KOPT-K1 (cell line): ENCODE measurements around the gene SYT3.
"Not testable (repeated sequence)": the region's sequence is repeated elsewhere in the genome, so short reads cannot be mapped to it uniquely, and the experiment has no call there.

Experiments used
- H3K27ac ChIP-seq: fragments of 200-600 bp; sonication (generic); 2 replicates; pipeline ENCODE4 v1.5.1; 2016; ENCODE audit warnings: antibody characterized with exemption, mild to moderate bottlenecking, low read depth, low read length; ENCODE audit not compliant: poor library complexity, severe bottlenecking
- H3K36me3 ChIP-seq: fragments of 200-600 bp; sonication (generic); 2 replicates; pipeline ENCODE4 v1.5.1; 2017; ENCODE audit warnings: antibody characterized with exemption, mild to moderate bottlenecking, low read length, moderate library complexity; ENCODE audit not compliant: insufficient read depth
- H3K9me3 ChIP-seq: fragments of 200-600 bp; sonication (generic); 2 replicates; pipeline ENCODE4 v1.5.1; 2017; ENCODE audit warnings: antibody characterized with exemption, low read length, mild to moderate bottlenecking; ENCODE audit not compliant: insufficient read depth, poor library complexity, severe bottlenecking

Gene SYT3

DNA sequence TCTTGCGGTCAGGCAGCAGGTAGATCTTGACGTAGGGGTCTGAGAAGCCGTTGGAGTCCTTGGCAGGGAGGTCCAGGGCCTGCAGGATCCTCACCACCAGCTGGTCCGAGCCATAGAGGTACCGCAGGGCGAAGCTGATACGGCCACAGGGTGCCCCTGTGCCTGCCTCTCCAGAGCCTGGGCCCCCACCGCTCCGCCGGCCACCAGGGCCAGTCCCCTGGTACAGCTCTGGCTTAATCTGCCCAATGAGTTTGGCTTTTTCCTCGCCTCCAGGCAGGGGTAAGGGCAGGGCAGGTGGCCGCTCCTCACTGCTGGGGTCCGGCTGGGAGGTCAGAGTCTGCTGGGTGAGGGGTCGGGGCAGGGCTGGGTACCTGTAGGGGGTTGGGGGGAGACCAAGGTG, 9.9 kb downstream of the SYT3 start:
- Histone ChIP-seq H3K27ac (no peak overlapping the region), H3K36me3 (no peaks in the 10 kb centered on the region), H3K9me3 (peaks cover 16% of the 10 kb centered on the region)

DNA sequence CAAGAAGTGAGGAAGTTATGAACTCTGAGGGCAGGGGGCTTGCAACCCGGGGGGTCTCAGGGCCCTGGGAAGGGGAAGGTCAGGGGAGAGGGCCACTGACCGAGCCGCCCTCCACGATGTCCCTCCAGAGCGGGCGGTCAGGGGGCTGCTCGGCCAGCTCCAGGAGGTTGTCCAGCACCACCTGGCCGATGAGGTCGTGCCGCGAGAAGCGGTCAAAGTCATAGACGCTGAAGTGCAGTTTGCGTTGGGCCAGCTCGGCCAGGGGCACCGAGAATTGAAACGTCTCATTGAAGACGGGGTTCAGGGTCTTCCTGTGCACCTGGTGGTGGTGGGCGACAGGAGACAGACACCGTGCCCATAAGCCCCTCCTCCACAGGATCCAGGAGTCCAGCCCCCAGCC, 10.5 kb downstream of the SYT3 start:
- H3K27ac ChIP-seq: no peak overlapping the region
- H3K36me3 ChIP-seq: no peaks in the 10 kb centered on the region
- H3K9me3 ChIP-seq: peaks cover 10% of the 10 kb centered on the region

DNA sequence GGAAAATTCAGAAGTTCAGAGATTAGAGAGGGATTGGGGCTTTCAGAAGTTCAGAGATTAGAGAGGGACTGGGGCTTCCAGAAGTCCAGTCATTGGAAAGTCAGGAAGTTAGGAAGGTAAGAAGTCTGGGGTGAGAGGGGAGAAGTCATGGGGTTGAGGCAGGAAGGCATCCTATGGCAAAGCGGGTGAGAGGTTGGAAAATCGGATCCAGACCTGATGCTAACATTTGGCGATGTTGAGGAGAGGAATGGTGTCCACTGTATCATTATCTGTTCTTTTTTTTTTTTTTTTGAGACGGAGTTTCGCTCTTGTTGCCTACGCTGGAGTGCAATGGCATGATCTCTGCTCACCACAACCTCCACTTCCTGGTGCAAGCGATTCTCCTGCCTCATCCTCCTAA, 11.1 kb downstream of the SYT3 start:
- H3K27ac ChIP-seq: no peak overlapping the region
- no peaks in the 10 kb centered on the region for H3K36me3 ChIP-seq
- H3K9me3 ChIP-seq: peaks cover 3% of the 10 kb centered on the region

DNA sequence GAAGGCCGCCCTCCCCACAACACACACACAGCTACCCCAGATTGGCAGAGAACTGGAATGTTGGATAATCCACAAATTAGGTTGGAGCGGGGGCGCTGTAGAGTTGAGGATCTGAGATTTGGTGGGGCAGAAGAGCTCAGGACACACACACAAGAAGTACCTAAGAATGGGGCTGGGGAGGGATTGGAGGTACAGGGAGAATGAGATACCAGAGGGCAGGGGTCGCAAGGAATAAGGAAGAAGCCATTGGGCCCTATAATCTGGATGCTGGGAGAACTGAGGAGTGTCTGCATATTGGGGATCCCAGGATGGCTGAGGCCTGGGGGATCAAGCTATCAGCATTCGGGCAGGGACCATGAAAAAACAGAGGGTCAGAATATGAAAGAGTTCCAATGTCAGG, 11.5 kb downstream of the SYT3 start:
- no peak overlapping the region for H3K27ac ChIP-seq
- H3K36me3 ChIP-seq: no peaks in the 10 kb centered on the region
- H3K9me3 ChIP-seq: no peaks in the 10 kb centered on the region

DNA sequence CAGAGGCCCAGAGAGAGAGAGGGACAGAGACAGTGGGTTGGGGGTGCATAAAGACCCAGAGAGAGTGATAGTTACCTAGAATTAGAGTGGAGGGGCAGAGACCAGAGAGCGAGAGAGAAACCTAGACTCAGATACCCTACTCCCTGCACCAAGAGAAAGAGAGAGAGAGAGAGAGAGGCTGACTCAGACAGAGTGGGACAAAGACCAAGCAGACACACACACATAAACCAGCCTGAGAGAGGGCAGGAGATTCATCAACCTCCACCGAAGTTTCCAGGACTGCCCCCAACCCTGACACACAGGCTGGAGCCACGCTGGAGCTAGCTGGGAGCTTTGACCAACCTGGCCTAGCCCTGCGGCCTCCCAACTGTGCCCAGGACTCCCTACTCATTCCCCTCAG, 12.9 kb downstream of the SYT3 start:
- H3K36me3 ChIP-seq: no peaks in the 10 kb centered on the region
- H3K9me3 ChIP-seq: no peaks in the 10 kb centered on the region

DNA sequence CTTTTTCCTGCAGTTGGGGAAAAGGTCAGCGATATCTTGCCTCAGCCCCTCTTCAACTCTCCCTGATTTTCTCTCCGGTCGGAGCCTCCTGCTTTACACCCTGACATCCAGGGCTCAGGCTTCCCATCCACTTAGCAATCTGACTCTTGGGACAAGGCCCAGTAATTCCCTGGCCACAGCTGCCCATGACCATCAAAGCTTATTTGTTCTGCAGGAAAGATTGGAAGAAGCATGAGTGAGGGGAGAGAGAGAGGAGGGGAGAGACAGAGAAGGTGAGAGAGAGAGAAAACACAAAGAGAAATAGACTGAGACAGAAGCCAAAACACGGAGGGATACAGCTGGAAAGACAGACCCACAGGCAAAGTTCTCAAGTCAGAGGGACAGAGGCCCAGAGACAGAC, 13.7 kb downstream of the SYT3 start:
- no peaks in the 10 kb centered on the region for H3K36me3 ChIP-seq
- no peak overlapping the region for H3K27ac ChIP-seq
- H3K9me3 ChIP-seq: no peaks in the 10 kb centered on the region

More for the DNA sequence above, 12.9 kb downstream of the SYT3 start:
- H3K27ac ChIP-seq: no peak overlapping the region

DNA sequence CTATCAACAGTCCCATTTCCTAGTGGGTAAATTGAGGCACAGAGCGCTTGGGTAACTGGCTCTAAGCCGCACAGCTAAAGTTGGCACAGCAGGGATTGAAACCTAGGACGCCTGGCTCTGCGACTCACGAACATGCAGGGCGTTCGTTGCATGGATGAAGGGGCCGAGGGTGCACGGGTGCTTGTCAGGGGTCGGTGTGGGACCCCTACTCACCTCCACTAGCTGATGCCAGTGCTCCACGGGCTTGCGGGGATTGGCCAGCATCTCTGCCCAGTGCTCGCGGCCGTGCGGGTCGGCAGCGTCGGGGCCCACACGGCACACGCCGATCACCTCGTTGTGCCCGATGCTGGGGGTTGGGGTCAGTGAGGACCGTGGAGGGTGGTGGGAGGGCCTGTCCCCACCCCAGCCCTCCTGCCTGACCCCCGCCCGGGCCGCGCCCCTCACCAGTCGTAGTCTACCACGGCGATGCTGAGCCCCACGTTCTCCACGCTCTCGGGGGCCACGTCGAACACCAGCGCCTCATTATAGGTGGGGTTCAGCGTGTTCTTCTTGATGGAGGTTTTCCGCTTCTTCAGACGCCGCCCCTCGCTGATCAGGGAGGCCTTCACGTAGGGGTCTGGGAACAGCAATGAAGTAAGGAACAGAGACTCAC, 14.6 kb downstream of the SYT3 start:
- H3K36me3 ChIP-seq: no peaks in the 10 kb centered on the region

DNA sequence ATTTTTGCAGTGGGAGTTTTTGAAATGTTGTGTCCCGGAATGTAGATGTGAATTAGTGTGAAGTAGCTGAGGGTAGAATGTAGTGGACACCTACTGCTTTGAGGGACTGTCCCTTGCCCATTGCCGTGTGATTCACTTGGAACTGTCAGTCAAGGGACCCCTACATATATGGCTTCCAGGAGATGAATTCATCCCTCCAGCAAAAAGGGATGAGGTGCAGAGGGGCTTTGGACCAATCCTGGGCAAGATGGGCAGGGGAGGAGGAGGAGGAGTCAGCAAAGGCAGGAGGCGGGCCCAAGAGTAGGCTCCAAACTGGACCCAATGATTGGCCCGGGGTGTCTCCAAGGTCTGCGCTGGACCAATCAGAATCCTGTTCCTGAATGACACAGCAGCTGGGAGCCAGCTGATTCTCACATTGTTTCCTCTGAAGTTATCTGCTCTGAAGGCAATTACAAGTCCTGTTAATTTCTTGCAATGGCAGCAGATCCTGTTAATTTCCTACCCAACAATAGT, 19.2 kb downstream of the SYT3 start:
- not testable (repeated sequence) for H3K9me3 ChIP-seq, H3K36me3 ChIP-seq, H3K27ac ChIP-seq

More for the DNA sequence above, 14.6 kb downstream of the SYT3 start:
- no peaks in the 10 kb centered on the region for H3K9me3 ChIP-seq
- no peak overlapping the region for H3K27ac ChIP-seq

DNA sequence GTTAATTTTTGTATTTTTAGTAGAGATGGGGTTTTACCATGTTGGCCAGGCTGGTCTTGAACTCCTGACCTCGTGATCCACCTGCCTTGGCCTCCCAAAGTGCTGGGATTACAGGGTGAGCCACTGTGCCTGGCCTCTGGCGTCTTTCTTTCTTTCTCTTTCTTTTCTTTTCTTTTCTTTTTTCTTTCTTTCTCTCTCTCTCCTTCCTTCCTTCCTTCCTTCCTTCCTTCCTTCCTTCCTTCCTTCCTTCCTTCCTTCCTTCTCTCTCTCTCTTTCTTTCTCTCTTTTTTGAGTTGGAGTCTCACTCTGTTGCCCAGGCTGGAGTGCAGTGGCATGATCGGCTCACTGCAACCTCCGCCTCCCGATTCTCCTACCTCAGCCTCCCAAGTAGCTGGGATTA, 20.5 kb downstream of the SYT3 start:
- H3K27ac ChIP-seq, H3K9me3 ChIP-seq, H3K36me3 ChIP-seq: not testable (repeated sequence)

DNA sequence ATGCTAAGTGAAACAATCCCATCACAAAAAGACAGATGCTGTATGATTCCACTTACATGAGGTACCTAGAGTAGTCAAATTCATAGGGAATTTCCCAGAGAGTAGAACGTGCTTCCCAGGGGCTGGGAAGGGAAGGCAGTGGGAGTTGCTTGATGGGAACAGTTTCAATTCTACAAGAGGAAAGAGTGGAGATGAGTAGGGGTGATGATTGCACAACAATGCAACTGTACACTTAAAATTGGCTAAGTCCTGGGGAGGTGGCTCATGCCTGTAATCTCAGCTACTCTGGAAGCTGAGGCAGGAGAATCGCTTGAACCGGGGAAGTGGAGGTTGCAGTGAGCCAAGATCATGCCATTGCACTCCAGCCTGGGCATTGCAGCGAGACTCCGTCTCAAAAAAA, 21.3 kb downstream of the SYT3 start:
- H3K36me3 ChIP-seq, H3K27ac ChIP-seq, H3K9me3 ChIP-seq: not testable (repeated sequence)

DNA sequence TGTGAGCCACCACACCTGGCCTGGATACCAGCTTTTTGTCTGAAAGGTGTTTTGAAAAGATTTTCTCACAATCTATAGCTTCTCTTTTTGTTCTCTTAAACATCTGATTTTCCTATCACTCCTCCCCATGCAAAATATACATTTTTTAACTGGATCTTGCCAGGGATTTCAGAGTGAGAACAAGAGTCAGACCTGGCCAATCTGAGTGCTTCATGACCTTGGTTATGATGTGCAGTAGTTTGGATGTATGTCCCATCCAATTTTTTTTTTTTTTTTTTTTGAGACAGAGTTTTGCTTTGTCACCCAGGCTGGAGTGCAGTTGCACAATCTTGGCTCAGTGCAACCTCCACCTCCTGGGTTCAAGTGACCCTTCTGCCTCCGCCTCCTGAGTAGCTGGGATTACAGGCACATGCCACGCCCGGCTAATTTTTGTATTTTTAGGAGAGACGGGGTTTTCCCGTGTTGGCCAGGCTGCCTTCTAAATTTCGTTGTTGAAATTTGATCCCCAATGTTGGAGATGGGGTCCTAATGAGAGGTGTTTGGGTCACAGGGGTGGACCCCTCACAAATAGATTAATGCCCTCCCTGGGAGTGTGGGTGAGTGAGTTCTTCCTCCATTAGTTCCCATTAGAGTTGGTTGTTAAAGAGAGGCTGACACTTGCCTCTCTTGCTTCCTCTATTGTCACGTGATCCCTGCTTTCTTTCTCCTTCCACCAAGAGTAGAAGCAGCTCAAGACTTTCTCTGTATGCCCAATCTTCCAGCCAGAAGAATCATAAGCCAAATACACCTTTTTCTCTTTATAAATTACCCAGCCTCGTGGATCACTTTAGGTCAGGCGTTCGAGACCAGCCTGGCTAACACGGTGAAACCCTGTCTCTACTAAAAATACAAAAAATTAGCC, 26.9 kb downstream of the SYT3 start:
- not testable (repeated sequence) for H3K27ac ChIP-seq, H3K36me3 ChIP-seq, H3K9me3 ChIP-seq

DNA sequence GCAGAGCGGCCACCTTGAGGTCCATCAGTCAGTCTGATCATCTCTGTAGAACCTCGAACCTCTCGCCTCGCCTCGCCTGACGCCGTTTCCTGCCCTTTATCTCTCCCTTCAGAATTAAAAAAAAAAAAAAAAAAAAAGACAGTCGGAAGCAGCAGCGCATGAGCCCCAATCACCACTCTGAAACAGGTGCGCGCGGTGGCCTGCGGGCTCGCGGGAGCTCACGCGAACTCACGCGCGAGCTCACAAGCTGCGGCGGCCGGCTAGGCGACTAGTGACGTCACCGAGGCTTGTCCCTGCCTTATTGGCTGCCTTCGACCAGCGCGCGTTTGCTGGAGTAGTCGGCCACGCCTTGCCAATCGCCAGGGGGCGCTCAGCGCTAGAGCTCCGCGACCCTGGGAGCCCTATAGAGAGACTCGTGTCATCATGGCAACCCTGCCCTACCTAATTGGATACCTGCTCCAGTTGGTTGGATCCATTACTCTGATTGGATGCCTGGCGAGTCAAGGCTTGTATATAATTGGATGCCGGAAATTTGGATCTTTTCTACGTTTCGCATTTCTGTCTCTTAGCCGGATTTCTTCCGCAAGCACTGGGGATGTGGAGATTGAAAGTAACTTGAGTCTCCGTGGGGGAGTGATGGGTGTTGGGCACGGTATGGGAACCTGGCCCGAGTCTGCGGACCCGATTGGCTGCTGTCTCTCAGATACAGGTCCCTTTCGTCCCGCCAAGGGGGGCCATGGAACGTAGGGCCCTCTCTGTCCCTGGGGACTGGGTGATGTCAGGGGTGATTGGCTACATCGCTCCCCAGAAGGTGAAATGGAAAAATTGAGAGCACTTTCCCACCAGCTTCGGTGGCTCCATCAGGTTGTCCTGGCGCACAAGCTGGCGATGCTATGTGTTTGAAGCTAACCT, 31.6 kb downstream of the SYT3 start:
- Histone ChIP-seq H3K9me3 (no peaks in the 10 kb centered on the region), H3K27ac (no peak overlapping the region), H3K36me3 (no peaks in the 10 kb centered on the region)

DNA sequence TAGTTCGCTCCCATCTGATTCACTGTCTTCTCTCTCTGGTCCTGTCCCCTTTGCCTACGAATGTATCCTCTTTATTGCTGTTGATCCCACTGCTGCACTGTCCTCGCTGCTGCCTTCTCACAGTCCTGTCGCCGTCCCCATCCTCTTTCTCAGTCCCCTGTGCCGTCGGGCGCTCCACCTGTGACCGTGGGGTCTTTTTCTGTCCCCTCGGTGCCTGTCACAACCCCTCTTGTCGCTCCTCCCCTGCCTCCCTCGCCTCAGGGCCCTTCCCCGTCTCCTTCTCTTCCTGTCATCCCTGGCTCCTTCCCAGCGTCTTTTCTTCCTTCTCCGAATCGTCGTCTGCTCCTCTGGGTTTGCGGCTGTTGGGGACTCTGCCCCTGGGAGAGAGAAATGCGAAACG, 32.3 kb downstream of the SYT3 start:
- Histone ChIP-seq H3K9me3 (no peaks in the 10 kb centered on the region), H3K27ac (no peak overlapping the region), H3K36me3 (no peaks in the 10 kb centered on the region)

DNA sequence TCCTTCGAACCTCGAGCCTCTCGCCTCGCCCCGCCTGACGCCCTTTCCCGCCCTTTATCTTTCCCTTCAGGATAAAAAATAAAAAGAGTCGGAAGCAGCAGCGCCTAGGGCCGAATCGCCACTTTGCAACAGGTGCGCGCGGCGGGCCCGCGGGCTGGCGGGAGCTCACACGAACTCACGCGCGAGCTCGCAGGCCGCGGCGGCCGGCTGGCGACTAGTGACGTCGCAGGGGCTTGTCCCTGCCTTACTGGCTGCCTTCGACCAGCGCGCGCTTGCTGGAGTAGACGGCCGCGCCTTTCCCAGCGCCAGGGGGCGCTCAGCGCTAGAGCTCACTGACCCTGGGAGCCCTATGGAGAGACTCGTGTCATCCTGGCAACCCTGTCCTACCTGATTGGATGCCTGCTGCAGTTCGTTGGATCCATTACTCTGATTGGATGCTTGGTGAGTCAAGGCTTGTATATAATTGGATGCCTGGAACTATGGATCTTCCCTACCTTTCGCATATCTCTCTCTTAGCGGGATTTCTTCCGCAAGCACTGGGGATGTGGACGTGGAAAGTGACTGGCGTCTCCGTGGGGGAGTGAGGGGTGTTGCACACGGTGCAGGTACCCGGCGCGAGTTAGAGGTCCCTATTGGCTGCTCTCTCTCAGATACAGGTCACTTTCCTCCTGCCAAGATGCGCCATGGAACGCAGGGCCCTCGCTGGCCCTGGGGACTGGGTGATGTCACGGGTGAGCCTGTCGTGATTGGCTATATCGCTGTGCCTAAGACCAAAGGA, 33.4 kb downstream of the SYT3 start:
- H3K27ac ChIP-seq, H3K36me3 ChIP-seq, H3K9me3 ChIP-seq: not testable (repeated sequence)
